ACC112 (cell line): ENCODE results near the gene EXOC2.
A peak's percentile ranks its signal among the peaks of the same experiment; 100 is the strongest.

Experiments
- H2AFZ ChIP-seq: fragments of 200-600 bp; sonication (generic); one replicate; pipeline ENCODE4 v1.6.0; 2017; ENCODE audit warnings: antibody characterized with exemption, low read length; ENCODE audit not compliant: unreplicated experiment
- H3K27ac ChIP-seq: fragments of 200-600 bp; sonication (generic); 2 replicates; pipeline ENCODE4 v1.5.1; 2014; ENCODE audit warnings: low read depth, mild to moderate bottlenecking, antibody characterized with exemption, low read length, moderate library complexity
- H3K27me3 ChIP-seq: fragments of 200-600 bp; sonication (generic); 2 replicates; pipeline ENCODE4 v1.6.1; 2014; ENCODE audit warnings: mild to moderate bottlenecking, antibody characterized with exemption, low read length, moderate library complexity, mixed read lengths; ENCODE audit not compliant: insufficient read depth
- H3K36me3 ChIP-seq: fragments of 200-600 bp; sonication (generic); 2 replicates; pipeline ENCODE4 v1.6.1; 2016; ENCODE audit warnings: mild to moderate bottlenecking, antibody characterized with exemption, low read length, moderate library complexity, mixed read lengths; ENCODE audit not compliant: insufficient read depth
- H3K4me1 ChIP-seq: fragments of 200-600 bp; sonication (generic); one replicate; pipeline ENCODE4 v1.6.1; 2016; ENCODE audit warnings: low read length, mixed read lengths; ENCODE audit not compliant: insufficient read depth, unreplicated experiment, control insufficient read depth
- H3K4me3 ChIP-seq: fragments of 200-600 bp; sonication (generic); 2 replicates; pipeline ENCODE4 v1.5.1; 2014; ENCODE audit warnings: mild to moderate bottlenecking, low read depth, low read length
- H3K79me2 ChIP-seq: fragments of 200-600 bp; sonication (generic); one replicate; pipeline ENCODE4 v1.6.0; 2016; ENCODE audit warnings: low read length; ENCODE audit not compliant: control insufficient read depth, unreplicated experiment, insufficient read depth

EXOC2 gene

DNA sequence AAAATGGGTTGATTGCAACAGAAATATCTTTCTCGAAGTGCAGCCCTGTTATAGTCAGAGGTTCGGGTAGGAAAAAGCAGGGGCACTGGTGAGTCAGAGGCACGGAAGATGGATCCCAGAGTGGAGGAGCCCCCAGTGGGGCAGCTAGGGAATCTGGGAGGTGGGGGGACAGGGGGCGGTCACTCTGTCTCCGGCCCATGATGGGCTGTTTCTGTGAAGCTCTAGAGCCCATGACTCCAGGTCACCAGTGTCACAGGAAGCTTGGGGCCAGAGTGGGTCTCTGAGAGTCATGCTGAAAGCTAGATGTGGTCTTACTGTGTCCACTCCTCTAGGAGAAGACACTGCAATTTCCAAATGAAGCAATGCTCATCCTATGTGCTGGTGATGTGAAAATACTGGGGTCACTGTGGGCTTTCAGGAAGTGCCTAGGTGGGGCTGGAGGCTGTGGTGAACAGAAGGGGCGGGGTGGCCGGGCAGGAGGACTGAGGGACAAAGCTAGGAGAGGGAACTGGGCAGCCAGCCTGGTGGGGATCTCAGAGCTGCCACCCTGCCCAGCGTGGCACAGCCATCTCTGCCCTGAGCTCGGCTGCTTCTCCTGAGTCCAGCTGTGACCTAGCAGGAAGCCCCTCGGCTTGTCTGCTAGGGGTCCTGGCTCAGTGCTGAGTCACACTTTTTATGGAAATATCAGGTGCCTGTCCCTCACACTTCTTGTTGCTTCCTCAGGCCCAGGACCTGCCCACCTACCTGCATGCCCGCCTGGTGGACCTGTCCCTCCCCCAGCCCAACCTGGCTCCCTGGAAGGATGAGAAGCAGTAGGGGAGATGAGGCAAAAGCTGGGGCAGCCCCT is 247.1 kb downstream of the EXOC2 start:
- Histone ChIP-seq H3K4me3 (no peak overlapping the region), H3K4me1 (no peaks in the 10 kb centered on the region), H2AFZ (no peak overlapping the region), H3K27me3 (peaks cover 2% of the 10 kb centered on the region; the same call in 1 of the 2 replicates), H3K27ac (no peak overlapping the region), H3K36me3 (no peaks in the 10 kb centered on the region), H3K79me2 (no peaks in the 10 kb centered on the region)

DNA sequence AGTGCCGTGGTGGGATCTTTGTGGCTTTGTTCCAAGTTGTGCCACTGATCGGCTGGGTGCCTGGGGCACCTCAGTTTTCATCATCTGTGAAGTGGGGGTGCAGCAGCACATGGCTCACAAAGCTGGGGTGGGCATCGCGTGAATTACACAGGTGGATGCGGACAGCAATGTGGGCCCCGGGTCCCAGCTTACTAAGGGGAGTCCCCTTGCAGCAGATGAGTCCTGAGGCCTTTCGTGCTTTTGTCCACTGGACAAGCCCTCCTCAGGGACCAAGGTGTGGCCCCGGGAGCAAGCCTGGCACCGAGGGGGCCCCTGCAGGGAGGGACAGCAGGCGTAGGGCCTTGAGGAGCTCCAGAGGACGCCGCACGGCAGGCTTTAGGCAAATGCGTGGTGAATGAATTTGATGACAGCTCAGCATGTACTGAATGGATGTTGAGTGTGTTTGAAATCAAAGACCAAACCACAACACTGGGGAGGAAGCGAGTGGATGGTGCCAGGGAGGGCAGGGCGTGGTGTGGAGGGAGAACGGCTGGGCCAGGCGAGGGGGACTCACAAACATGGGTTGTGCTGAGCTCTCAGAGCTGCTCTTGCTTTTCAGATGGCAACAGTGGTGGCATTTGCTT is 248.2 kb downstream of the EXOC2 start:
- no peak overlapping the region for H3K27ac ChIP-seq
- no peak overlapping the region for H2AFZ ChIP-seq
- no peaks in the 10 kb centered on the region for H3K79me2 ChIP-seq
- H3K27me3 ChIP-seq = peaks cover 4% of the 10 kb centered on the region; the same call in 1 of the 2 replicates
- H3K36me3 ChIP-seq = no peaks in the 10 kb centered on the region
- H3K4me1 ChIP-seq = peaks cover 2% of the 10 kb centered on the region
- H3K4me3 ChIP-seq = no peak overlapping the region

- H3K27me3 ChIP-seq = peaks cover 4% of the 10 kb centered on the region; the same call in 1 of the 2 replicates
- no peaks in the 10 kb centered on the region for H3K79me2 ChIP-seq
- no peak overlapping the region for H2AFZ ChIP-seq
- no peaks in the 10 kb centered on the region for H3K36me3 ChIP-seq
- no peak overlapping the region for H3K27ac ChIP-seq
- H3K4me3 ChIP-seq = no peak overlapping the region
- peaks cover 12% of the 10 kb centered on the region for H3K4me1 ChIP-seq
These were observed 249.2 kb downstream of the EXOC2 start for GRCh38 chr6:443621-444159.

- H3K36me3 ChIP-seq = no peaks in the 10 kb centered on the region
- H2AFZ ChIP-seq = no peak overlapping the region
- no peaks in the 10 kb centered on the region for H3K79me2 ChIP-seq
- H3K27me3 ChIP-seq = peaks cover 4% of the 10 kb centered on the region; the same call in 1 of the 2 replicates
- no peak overlapping the region for H3K4me3 ChIP-seq
- no peak overlapping the region for H3K27ac ChIP-seq
- H3K4me1 ChIP-seq = peaks cover 25% of the 10 kb centered on the region
These were observed 251.6 kb downstream of the EXOC2 start for GRCh38 chr6:441126-441920.

DNA sequence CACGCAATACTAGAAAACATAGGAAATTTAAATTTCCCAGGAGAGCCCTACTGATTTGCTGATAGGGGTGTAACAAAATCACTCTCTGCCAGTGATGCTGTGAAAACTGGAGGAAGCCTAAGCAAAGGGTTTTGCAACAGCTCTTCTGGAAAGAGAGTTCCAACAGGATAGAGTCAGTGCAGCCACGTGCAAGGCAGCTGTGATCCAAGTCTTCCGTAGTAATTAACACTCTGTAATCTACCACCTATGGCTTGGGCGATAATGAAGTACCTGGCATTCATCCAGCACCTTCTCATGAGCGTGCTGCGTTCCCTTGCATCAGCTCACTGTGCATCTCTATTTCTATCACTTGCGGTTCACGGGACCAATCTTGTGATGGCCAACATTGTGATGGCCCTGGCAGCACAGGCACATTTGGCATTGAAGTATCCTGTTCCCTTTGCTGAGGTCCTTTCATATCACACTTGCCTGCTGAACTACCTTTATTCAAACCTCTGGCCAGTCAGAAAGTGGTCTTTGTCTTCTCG is 253.2 kb downstream of the EXOC2 start:
- Histone ChIP-seq H3K4me1 (peaks cover 29% of the 10 kb centered on the region), H3K27me3 (peaks cover 4% of the 10 kb centered on the region; the same call in 1 of the 2 replicates), H3K36me3 (no peaks in the 10 kb centered on the region), H3K4me3 (no peak overlapping the region), H3K27ac (no peak overlapping the region), H2AFZ (no peak overlapping the region), H3K79me2 (no peaks in the 10 kb centered on the region)

DNA sequence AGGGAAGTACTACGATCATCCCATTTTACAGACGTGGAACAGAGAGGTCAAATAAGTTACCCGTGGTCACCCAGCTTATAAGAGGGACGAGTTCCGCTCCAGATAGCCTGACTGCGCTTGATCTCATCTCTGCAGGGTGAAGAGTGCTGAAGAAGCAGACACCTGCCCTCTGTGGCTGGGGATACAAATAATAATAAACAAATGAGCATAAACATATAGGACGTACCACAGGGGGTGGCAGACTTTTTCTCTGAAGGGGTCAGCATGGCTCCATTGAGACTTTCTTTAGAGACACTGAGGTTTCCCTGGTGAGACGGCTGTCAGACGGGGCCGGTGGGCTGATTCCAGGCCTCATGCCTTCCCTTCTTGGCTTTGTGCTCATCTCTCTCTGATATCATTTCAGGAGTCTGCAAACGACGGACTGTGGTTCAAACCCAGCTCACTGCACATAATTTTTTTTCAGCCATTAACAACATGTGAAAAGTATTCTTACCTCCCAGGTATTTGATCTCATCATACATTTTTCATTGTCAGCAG is 254.2 kb downstream of the EXOC2 start:
- Histone ChIP-seq H3K36me3 (no peaks in the 10 kb centered on the region), H3K4me3 (no peak overlapping the region), H3K4me1 (peaks cover 29% of the 10 kb centered on the region), H3K27me3 (peaks cover 4% of the 10 kb centered on the region; the same call in 1 of the 2 replicates), H3K27ac (no peak overlapping the region), H3K79me2 (no peaks in the 10 kb centered on the region), H2AFZ (no peak overlapping the region)

DNA sequence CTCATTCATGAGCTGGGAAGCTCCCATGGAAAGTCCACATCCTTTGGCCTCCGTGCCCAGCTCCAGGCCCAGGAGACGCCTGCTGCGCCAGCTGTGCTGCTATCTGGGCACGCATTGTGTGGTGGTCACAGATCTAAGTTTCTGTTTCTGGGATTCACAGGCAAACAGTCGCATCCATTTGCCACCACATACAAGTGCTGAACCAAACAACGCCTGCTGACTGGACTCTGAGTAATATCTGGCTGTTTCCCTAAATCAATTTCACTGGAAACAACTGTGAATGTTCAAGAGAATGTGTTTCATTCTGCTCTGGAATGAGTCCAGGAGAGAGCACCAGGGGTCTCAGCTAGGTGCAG is 255.9 kb downstream of the EXOC2 start:
- Histone ChIP-seq H3K4me1 (peaks cover 29% of the 10 kb centered on the region), H3K27me3 (peaks cover 4% of the 10 kb centered on the region; the same call in 1 of the 2 replicates), H3K36me3 (no peaks in the 10 kb centered on the region), H2AFZ (peak overlapping the region; percentile 56), H3K79me2 (no peaks in the 10 kb centered on the region), H3K4me3 (peak overlapping the region; percentile 62), H3K27ac (peak overlapping the region; percentile 88)

DNA sequence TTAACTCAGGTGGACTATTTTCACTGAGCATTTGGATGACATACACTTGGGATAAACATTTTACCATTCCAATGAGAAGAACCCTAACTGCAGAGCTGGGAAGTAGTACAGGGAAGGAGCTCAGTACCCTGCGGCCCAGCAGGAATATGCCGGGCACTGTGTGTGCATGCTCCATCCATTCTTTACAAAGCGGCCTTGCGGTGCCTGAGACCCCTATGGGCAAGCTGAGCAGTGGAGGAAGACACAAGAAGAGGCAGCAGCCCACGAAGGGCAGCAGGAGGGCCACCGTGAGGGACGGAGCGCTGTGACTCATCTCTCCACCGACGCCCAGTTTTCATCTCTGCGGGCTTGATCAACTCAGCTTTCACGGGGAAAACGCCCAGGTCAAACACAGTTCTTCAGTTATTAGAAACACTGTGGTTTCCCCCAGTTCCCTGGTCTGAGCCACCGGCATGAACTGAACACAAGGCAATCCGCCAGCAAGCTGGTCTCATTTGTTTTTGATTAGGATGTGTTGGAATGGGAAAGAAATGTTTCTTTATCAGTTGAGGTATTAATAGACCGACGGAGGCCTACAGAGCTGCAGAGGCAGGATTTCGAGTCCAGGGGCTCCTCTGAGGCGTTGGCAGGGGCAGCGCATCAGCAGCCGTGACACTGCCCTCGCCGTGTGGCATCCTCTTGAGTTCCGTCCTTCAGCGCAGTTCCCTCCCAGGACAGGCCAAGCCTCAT is 256.5 kb downstream of the EXOC2 start:
- H3K27ac ChIP-seq = peak overlapping the region; percentile 88
- peak overlapping the region; percentile 56 for H2AFZ ChIP-seq
- peak overlapping the region; percentile 62 for H3K4me3 ChIP-seq

DNA sequence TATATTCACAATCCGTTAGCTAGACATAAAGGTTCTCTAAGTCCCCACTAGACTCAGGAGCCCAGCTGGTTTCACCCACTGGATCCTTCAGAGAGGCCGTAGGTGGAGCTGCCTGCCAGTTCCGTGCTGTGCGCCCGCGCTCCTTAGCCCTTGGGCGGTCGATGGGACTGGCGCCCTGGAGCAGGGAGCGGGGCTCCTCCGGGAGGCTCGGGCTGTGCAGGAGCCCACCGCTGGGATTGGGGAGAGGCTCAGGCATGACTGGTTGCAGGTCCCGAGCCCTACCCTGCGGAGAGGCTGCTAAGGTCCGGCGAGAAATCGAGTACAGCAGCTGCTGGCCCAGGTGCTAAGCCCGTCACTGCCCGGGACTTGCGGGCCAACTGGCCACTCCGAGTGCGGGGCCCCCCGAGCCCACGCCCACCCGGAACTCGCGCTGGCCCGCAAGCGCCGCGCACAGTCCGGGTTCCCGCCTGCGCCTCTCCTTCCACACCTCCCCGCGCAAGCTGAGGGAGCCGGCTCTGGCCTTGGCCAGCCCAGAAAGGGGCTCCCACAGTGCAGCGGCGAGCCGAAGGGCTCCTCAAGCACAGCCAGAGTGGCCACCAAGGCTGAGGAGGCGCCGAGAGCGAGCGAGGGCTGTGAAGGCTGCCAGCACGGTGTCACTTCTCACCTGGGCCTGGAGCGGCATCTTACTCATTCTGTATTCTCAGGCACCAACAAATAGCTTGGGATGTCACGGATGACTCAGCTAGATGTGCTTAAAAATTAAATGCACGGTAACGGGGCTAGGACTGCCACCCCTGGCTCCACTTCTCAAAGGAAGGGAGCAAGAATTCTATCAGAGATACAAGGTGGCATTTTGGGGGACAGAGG is 257.3 kb downstream of the EXOC2 start:
- peak overlapping the region; percentile 88 for H3K27ac ChIP-seq
- H3K27me3 ChIP-seq = peaks cover under 1% of the 10 kb centered on the region; the same call in 1 of the 2 replicates
- peaks cover 29% of the 10 kb centered on the region for H3K4me1 ChIP-seq
- no peaks in the 10 kb centered on the region for H3K36me3 ChIP-seq
- H3K4me3 ChIP-seq = no peak overlapping the region
- no peaks in the 10 kb centered on the region for H3K79me2 ChIP-seq
- H2AFZ ChIP-seq = peak overlapping the region; percentile 56

More for the DNA sequence above, 256.5 kb downstream of the EXOC2 start:
- Histone ChIP-seq H3K79me2 (no peaks in the 10 kb centered on the region), H3K4me1 (peaks cover 29% of the 10 kb centered on the region), H3K36me3 (no peaks in the 10 kb centered on the region), H3K27me3 (peaks cover 4% of the 10 kb centered on the region; the same call in 1 of the 2 replicates)
